SIG-M5 (cell line): Measurements from ENCODE around the gene LYST.
"Not testable (repeated sequence)": the region's sequence is repeated elsewhere in the genome, so short reads cannot be mapped to it uniquely, and the experiment has no call there.

Experiments
- DNase-seq: peaks from one replicate; lab custom pipeline; 2025; lab: John Stamatoyannopoulos, UW

Gene LYST

GRCh38 chr1:235866205-235866912 is at the start of gene LYST:
LYST (minus strand) TSS chr1:235866906; CDS start chr1:235830417, 36,489 bp downstream.
- no peak for DNase-seq

GRCh38 chr1:235915489-235915888 is 48.8 kb upstream of the LYST start:
- not testable (repeated sequence) for DNase-seq

GRCh38 chr1:235913311-235913710 is 46.6 kb upstream of the LYST start:
- DNase-seq: no peak

GRCh38 chr1:235911876-235912275 is 45.2 kb upstream of the LYST start:
- DNase-seq: no peak

- DNase-seq: no peak
These were observed 44.6 kb upstream of the LYST start for GRCh38 chr1:235911300-235911662.

GRCh38 chr1:235910357-235911299 is 43.9 kb upstream of the LYST start:
- DNase-seq: no peak

GRCh38 chr1:235908742-235909520 is 42.2 kb upstream of the LYST start:
- no peak for DNase-seq

- DNase-seq: no peak
These were observed 41.2 kb upstream of the LYST start for GRCh38 chr1:235907897-235908240.

- DNase-seq: no peak
These were observed 40.6 kb upstream of the LYST start for GRCh38 chr1:235907187-235907896.

- no peak for DNase-seq
These were observed 39.7 kb upstream of the LYST start for GRCh38 chr1:235906436-235906835.

GRCh38 chr1:235903809-235904208 is 37.1 kb upstream of the LYST start:
- DNase-seq: not testable (repeated sequence)

GRCh38 chr1:235902677-235903542 is 36.2 kb upstream of the LYST start:
- DNase-seq: no peak

- DNase-seq: no peak
These were observed 34.8 kb upstream of the LYST start for GRCh38 chr1:235901461-235901860.

- DNase-seq: no peak
These were observed 31.4 kb upstream of the LYST start for GRCh38 chr1:235898126-235898525.

GRCh38 chr1:235893840-235894239 is 27.1 kb upstream of the LYST start:
- DNase-seq: no peak

- peak; percentile 86 for DNase-seq
These were observed 26.2 kb upstream of the LYST start for GRCh38 chr1:235892734-235893413.

- DNase-seq: no peak
These were observed 25.5 kb upstream of the LYST start for GRCh38 chr1:235892202-235892601.

- no peak for DNase-seq
These were observed 21.5 kb upstream of the LYST start for GRCh38 chr1:235888119-235888643.

- DNase-seq: no peak
These were observed 21.0 kb upstream of the LYST start for GRCh38 chr1:235887676-235888075.

- no peak for DNase-seq
These were observed 19.1 kb upstream of the LYST start for GRCh38 chr1:235885655-235886262.
